Coronary artery (tissue), 2 donors: ENCODE results near the gene LIF.
"Not testable (repeated sequence)": the region's sequence is repeated elsewhere in the genome, so short reads cannot be mapped to it uniquely, and the experiment has no call there.

Experiments used
- DNase-seq: peaks from one replicate; pipeline ENCODE4 v3.0.0-alpha.2; 2017; ENCODE audit warnings: low spot score
- H3K27ac ChIP-seq, 2 donors: fragments of 200-600 bp; sonication (generic); one replicate each; pipeline ENCODE4 v1.5.1; 2016 to 2019
- H3K4me3 ChIP-seq: fragments of 200-600 bp; sonication (generic); 2 replicates; pipeline ENCODE4 v1.5.1; 2016; ENCODE audit warnings: mild to moderate bottlenecking, moderate library complexity
- TF ChIP-seq, protein P1 (sequence below): fragments of 200-600 bp; sonication (generic); IDR thresholded peaks from one replicate; pipeline ENCODE4 v1.5.1; 2019; ENCODE audit warnings: antibody characterized with exemption

The LIF gene

DNA sequence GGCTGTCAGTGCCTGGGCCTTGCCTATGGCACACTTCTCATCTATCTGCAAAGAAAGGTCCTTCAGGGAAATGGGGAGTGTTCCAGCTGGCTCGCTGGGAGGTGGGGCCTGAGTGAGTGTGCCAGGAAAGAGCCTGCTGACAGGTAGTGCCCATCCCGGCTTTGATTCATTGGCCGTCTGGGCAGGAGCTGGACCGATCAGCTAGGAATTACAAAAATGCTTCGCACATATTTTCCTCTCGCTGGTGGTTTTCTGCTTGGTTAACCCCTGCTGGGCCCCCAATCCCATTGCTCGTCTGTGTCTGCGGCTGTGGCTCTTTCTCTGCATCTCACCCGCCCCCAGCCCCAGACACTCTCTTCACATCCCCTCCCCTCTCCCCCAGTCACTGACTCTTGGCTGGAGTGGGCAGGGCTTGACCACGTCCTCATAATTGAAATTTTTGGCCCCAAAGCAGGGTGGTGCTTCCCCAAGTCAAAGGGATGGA, 10.8 kb downstream of the LIF start:
- no peak overlapping the region for H3K4me3 ChIP-seq
- no peak overlapping the region for H3K27ac ChIP-seq
- TF ChIP-seq, protein P1, sequence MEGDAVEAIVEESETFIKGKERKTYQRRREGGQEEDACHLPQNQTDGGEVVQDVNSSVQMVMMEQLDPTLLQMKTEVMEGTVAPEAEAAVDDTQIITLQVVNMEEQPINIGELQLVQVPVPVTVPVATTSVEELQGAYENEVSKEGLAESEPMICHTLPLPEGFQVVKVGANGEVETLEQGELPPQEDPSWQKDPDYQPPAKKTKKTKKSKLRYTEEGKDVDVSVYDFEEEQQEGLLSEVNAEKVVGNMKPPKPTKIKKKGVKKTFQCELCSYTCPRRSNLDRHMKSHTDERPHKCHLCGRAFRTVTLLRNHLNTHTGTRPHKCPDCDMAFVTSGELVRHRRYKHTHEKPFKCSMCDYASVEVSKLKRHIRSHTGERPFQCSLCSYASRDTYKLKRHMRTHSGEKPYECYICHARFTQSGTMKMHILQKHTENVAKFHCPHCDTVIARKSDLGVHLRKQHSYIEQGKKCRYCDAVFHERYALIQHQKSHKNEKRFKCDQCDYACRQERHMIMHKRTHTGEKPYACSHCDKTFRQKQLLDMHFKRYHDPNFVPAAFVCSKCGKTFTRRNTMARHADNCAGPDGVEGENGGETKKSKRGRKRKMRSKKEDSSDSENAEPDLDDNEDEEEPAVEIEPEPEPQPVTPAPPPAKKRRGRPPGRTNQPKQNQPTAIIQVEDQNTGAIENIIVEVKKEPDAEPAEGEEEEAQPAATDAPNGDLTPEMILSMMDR, result no peak
- no peak for DNase-seq

DNA sequence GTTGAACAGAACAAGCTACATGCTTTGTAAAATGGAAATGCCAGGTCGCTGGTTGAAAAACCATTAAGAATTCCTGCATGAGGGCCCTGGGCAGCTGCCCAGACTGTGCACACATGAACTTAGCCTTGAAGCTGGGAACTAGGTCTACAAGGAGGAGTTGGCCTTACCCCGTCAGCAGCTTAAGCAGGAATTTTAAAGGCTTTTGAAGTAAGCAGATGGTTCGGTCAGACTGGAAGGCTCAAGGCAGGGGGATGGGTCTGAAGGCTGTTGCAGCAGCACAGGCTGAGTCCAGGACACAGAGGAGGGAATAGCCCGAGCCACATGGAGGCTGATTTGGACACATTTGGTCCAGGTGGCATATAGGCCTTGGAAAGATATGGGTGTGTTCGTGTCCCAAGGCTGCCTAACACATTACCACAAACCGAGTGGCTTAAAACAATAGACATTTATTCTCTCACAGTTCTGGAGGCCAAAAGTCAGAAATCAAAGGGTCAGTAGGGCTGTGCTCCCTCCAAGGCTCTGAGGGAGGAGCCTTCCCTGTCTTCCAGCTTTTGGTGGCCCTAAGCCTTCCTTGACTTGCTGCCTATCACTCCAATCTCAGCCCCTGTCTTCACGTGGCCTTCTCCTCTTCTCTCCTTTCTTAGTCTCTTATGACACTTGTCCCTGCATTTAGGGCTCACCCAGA, 11.6 kb downstream of the LIF start:
- Histone ChIP-seq H3K27ac (no peak overlapping the region), H3K4me3 (no peak overlapping the region)
- TF ChIP-seq, protein P1, result no peak
- DNase-seq, result no peak

DNA sequence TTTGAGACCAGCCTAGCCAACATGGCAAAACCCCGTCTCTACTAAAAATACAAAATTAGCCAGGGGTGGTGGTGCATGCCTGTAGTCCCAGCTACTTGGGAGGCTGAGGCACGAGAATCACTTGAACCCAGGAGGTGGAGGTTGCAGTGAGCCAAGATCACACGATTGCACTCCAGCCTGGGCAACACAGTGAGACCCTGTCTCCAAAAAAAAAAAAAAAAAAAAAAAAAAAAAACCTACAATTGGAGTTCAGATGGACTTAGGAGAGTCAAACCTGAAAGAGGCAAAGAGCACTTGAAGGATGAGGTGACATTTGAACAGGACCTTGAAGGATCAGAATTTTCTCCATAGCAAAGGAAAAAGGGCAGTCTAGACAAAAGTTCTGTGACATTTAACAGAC, 12.2 kb downstream of the LIF start:
- not testable (repeated sequence) for H3K27ac ChIP-seq, H3K4me3 ChIP-seq, DNase-seq

DNA sequence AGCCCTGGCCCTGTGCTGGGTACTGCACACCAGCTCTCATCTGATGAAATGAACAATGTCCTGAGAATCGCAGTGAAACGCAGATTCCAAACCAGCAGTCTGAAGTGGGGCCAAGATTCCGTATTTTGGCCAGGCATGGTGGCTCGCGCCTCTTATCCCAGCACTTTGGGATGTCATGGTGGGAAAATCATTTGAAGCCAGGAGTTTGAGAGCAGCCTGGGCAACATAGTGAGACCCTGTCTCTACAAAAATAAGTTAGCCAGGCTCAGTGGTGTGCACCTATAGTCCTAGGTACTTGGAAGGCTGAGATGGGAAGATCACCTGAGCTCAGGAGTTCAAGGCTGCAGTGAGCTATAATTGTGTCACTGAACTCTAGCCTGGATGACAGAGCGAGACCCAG, 13.0 kb downstream of the LIF start:
- no peak for DNase-seq
- no peak overlapping the region for H3K4me3 ChIP-seq
- TF ChIP-seq, protein P1, result no peak
- no peak overlapping the region for H3K27ac ChIP-seq

DNA sequence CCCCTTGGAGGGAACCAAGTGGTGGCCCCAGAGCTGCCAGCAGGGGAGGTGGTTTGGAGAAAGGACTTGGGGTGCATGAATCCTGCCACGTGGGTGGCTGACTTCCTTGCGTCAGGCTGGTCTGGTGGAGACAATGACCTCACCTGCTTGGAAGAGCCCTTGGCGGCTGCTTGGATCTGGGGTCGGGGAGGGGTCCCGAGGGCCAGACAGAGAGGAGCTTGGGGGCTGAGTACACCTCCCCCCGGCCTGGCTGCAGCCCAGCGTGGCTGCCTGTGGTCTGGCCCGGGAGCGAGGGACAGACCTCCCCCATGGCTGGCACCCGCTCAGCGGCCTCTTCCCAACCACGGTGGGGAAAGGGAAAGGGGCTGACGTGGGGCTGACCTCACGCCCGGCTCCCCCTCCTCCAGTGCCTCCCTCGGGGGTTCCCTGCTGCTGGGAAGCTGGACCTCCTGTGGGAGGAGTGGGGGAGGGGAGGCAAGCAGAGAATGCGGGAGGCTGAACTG, 13.8 kb downstream of the LIF start:
- TF ChIP-seq, protein P1, result no peak
- Histone ChIP-seq H3K4me3 (no peak overlapping the region), H3K27ac (no peak overlapping the region)
- DNase-seq, result no peak

DNA sequence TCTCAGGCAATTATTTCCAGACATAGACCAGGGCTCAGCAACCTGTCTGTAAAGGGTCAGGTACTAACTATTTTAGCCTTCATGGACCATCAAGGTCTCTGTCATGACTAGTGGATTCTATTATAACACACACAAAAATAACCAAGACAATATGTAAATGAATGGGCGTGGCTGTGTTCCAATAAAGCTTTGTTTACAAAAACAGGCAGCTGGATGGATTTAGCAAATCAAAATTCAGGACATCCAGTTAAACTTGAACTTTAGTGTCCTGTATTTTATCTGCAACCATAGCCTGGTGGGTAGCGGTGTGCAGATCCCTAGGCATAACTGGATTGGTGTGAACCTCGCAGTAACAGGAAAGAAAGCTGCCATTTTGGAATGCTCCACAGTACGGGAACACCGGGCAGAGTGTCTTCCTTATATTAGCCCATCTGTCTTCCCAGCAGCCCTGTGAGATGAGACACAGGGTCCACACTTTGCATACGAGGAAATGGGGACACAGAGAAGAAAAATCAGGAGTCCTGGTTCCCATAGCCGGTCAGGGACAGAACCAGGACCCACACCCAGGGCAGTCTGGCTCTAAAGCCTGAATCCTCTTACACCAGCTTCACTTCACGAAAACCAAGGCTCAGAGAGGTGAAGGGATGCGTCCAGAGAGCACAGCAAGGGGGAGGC, 15.6 kb downstream of the LIF start:
- H3K4me3 ChIP-seq, result no peak overlapping the region
- TF ChIP-seq, protein P1, result no peak
- no peak overlapping the region for H3K27ac ChIP-seq
- DNase-seq, result no peak

DNA sequence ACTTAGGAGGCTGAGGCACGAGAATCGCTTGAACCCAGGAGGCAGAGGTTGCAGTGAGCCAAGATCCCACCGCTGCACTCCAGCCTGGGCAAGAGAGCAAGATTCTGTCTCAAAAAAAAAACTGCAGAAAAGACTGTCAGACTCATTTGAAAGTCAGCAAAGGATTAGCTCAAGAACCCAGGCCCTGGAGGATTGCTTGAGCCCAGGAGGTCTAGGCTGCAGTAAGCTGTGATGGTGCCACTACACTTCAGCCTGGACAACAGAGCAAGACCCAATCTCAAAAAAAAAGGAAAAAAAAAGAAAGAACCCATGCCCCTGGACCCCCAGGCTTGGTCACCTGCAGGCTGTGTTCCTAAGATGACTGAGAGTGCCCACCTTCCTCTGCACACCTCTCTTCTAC, 16.2 kb downstream of the LIF start:
- TF ChIP-seq, protein P1, result no peak
- DNase-seq, result no peak
- no peak overlapping the region for H3K27ac ChIP-seq
- no peak overlapping the region for H3K4me3 ChIP-seq
